ENCODE measurements around the gene ANK3. TPM values are rescaled to one million over a fixed set of nuclear protein-coding genes. Genes with fewer than 3 reads are reported as not detected.

ANK3 gene
- polyA plus RNA-seq, 3 donors: not detected

- Mint-ChIP-seq H3K27ac (no peak overlapping the region), H3K36me3 (no peaks in the 10 kb centered on the region), H3K4me3 (no peak overlapping the region), H3K4me1 (no peaks in the 10 kb centered on the region), H3K9me3 (no peaks in the 10 kb centered on the region), H3K27me3 (ENCODE audit: low read depth in 3 of 3) (no peaks in the 10 kb centered on the region)
- H3K36me3 ChIP-seq (replicated peaks in 1 of 2; ENCODE audit: control insufficient read depth in 1 of 2, insufficient read depth in 2 of 2, low read length in 2 of 2): no peaks in the 10 kb centered on the region
- no peaks in the 10 kb centered on the region for H3K9me3 ChIP-seq (replicated peaks in 1 of 2; ENCODE audit: control insufficient read depth in 1 of 2, insufficient read depth in 1 of 2, low read length in 2 of 2)
- no peaks in the 10 kb centered on the region for H4K20me1 ChIP-seq (ENCODE audit: insufficient read depth, low read length)
- no peak overlapping the region for H2AFZ ChIP-seq (ENCODE audit: insufficient read depth, low read depth, low read length, poor library complexity, severe bottlenecking)
- no peak overlapping the region for H3K4me2 ChIP-seq (replicated peaks; ENCODE audit: extremely low read depth, low read length, poor library complexity, severe bottlenecking)
- H3K27ac ChIP-seq (ENCODE audit: low read depth in 1 of 2, low read length in 2 of 2): no peak overlapping the region
- no peak for DNase-seq
- H3K4me1 ChIP-seq (ENCODE audit: control insufficient read depth in 1 of 2, insufficient read depth in 2 of 2, low read length in 2 of 2): no peaks in the 10 kb centered on the region
- intact Hi-C loops (cut with micrococcal nuclease): no loop called here
- H3K79me2 ChIP-seq (ENCODE audit: insufficient read depth, low read length): no peaks in the 10 kb centered on the region
- no peak overlapping the region for H3K9ac ChIP-seq (ENCODE audit: insufficient read depth, low read length, poor library complexity, severe bottlenecking)
- no peak for TF ChIP-seq CTCF (IDR thresholded peaks at IDR 0.05)
- no peak overlapping the region for H3K4me3 ChIP-seq (replicated peaks in 1 of 3; ENCODE audit: low read depth in 2 of 3, low read length in 3 of 3)
- H3K27me3 ChIP-seq (ENCODE audit: control insufficient read depth in 2 of 2, insufficient read depth in 2 of 2, low read length in 2 of 2): no peaks in the 10 kb centered on the region
Measured at GRCh38 chr10:60138026-60138425, 251.6 kb downstream of the ANK3 start.

- H3K27me3 ChIP-seq (ENCODE audit: control insufficient read depth in 2 of 2, insufficient read depth in 2 of 2, low read length in 2 of 2): no peaks in the 10 kb centered on the region
- no peak overlapping the region for H3K4me3 ChIP-seq (replicated peaks in 1 of 3; ENCODE audit: low read depth in 2 of 3, low read length in 3 of 3)
- no peak overlapping the region for H3K27ac ChIP-seq (ENCODE audit: low read depth in 1 of 2, low read length in 2 of 2)
- H3K4me2 ChIP-seq (replicated peaks; ENCODE audit: extremely low read depth, low read length, poor library complexity, severe bottlenecking): no peak overlapping the region
- WGBS (ENCODE audit: insufficient coverage): no CpG with 5 or more reads among the region's 2 CpGs
- no peaks in the 10 kb centered on the region for H3K79me2 ChIP-seq (ENCODE audit: insufficient read depth, low read length)
- Mint-ChIP-seq H3K4me1 (no peaks in the 10 kb centered on the region), H3K36me3 (no peaks in the 10 kb centered on the region), H3K27me3 (ENCODE audit: low read depth in 3 of 3) (no peaks in the 10 kb centered on the region), H3K9me3 (no peaks in the 10 kb centered on the region), H3K27ac (no peak overlapping the region), H3K4me3 (no peak overlapping the region)
- H4K20me1 ChIP-seq (ENCODE audit: insufficient read depth, low read length): no peaks in the 10 kb centered on the region
- no peaks in the 10 kb centered on the region for H3K9me3 ChIP-seq (replicated peaks in 1 of 2; ENCODE audit: control insufficient read depth in 1 of 2, insufficient read depth in 1 of 2, low read length in 2 of 2)
- intact Hi-C loops (cut with micrococcal nuclease): no loop called here
- TF ChIP-seq CTCF (IDR thresholded peaks at IDR 0.05): no peak
- no peaks in the 10 kb centered on the region for H3K36me3 ChIP-seq (replicated peaks in 1 of 2; ENCODE audit: control insufficient read depth in 1 of 2, insufficient read depth in 2 of 2, low read length in 2 of 2)
- DNase-seq: no peak
- no peak overlapping the region for H2AFZ ChIP-seq (ENCODE audit: insufficient read depth, low read depth, low read length, poor library complexity, severe bottlenecking)
- no peak overlapping the region for H3K9ac ChIP-seq (ENCODE audit: insufficient read depth, low read length, poor library complexity, severe bottlenecking)
- H3K4me1 ChIP-seq (ENCODE audit: control insufficient read depth in 1 of 2, insufficient read depth in 2 of 2, low read length in 2 of 2): no peaks in the 10 kb centered on the region
Measured at GRCh38 chr10:60137292-60137992, 252.2 kb downstream of the ANK3 start.

Data from CD14-positive monocyte (primary cell).